NCI-H446 treated with DMSO at 0.1 percent for 48 hours (cell line): ENCODE data around the gene LETM1.

Experiments used
- DNase-seq: peaks from one replicate; lab custom pipeline; 2025; lab: John Stamatoyannopoulos, UW

Gene LETM1

DNA sequence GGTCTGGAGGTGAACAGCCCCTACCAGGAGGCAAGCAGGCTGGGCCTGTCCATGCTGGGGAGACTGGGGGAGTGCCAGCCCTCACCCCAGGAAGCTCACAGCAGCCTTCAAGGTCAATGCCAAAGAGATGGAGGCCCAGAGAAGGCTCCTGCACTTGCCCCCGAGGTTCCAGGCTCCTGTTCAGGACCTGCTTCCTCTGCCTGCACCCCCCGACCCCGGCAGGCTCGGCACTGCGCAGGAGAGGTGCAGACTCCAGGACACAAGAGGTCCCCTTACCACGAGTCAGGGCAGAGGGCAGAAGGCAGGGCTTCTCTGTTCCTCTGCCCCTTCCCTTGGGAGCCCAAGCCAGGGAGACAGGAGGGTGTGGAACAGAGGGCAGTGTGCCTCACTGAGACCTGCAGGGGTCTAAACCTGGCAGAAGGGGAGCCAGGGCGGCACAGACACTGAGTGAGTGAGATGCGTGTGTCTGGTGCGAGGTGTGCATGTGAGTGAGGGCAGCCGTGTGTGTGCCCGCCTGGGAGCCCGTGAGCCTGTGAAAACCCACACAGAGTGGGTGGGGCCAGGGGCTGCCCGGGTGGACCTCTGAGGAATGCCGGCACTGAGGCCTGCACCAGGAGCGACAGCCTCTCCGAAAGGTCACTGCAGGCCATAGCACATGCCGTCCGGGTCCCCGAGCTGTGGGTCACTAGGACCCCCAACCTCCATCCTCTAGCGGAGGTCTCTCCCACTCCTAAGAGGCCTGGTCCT, 93.5 kb downstream of the LETM1 start:
- no peak for DNase-seq
